Smooth muscle cell (in vitro differentiated cells): ENCODE data around the gene C5orf15. TPM values are rescaled to one million over a fixed set of nuclear protein-coding genes. Genes with fewer than 3 reads are reported as not detected.

Experiments used
- DNase-seq: peaks from one replicate; lab custom pipeline; 2025; ENCODE audit not compliant: unreplicated experiment; lab: John Stamatoyannopoulos, UW
- H2AFZ ChIP-seq: fragments of 200-600 bp; sonication (generic); 2 replicates; pipeline ENCODE4 v1.6.0; 2016; ENCODE audit warnings: antibody characterized with exemption, low read depth, mild to moderate bottlenecking
- H3F3A ChIP-seq: fragments of 200-600 bp; sonication (generic); 2 replicates; pipeline ENCODE4 v1.6.0; 2017; ENCODE audit warnings: antibody characterized with exemption, low read depth
- H3K27ac ChIP-seq: fragments of 200-600 bp; sonication (generic); 2 replicates; pipeline ENCODE4 v1.5.1; 2016; ENCODE audit warnings: low read depth, mild to moderate bottlenecking
- H3K27me3 ChIP-seq: fragments of 200-600 bp; sonication (generic); 2 replicates; pipeline ENCODE4 v1.6.1; 2016; ENCODE audit warnings: low read depth, mild to moderate bottlenecking
- H3K36me3 ChIP-seq: fragments of 200-600 bp; sonication (generic); 2 replicates; pipeline ENCODE4 v1.5.1; 2016; ENCODE audit warnings: low read depth
- H3K4me1 ChIP-seq: fragments of 200-600 bp; sonication (generic); 2 replicates; pipeline ENCODE4 v1.5.1; 2016; ENCODE audit warnings: low read depth
- H3K4me2 ChIP-seq: fragments of 200-600 bp; sonication (generic); 2 replicates; pipeline ENCODE4 v1.6.0; 2016; ENCODE audit warnings: mild to moderate bottlenecking
- H3K4me3 ChIP-seq: fragments of 200-600 bp; sonication (generic); 2 replicates; pipeline ENCODE4 v1.5.1; 2016; ENCODE audit warnings: mild to moderate bottlenecking
- H3K79me2 ChIP-seq: fragments of 200-600 bp; sonication (generic); 2 replicates; pipeline ENCODE4 v1.6.0; 2016; ENCODE audit warnings: low read depth, mild to moderate bottlenecking
- H3K9ac ChIP-seq: fragments of 200-600 bp; sonication (generic); 2 replicates; pipeline ENCODE4 v1.6.0; 2016; ENCODE audit warnings: low read depth
- H3K9me3 ChIP-seq: fragments of 200-600 bp; sonication (generic); replicated peaks from 2 replicates; pipeline ENCODE4 v1.5.1; 2016; ENCODE audit warnings: low read depth
- H4K20me1 ChIP-seq: fragments of 200-600 bp; sonication (generic); 2 replicates; pipeline ENCODE4 v1.6.0; 2016; ENCODE audit warnings: low read depth
- WGBS: methylation state at CpG from one replicate; pipeline ENCODE4 v1.1.7; 2016; ENCODE audit warnings: low lambda C conversion rate; 5-methylcytosine and 5-hydroxymethylcytosine counted together
- polyA plus RNA-seq: library from polyadenylated mRNA; unstranded; fragments of >200 nt; fragmentation: Nextera tagmentation; extraction: Ambion mirVana; gene quantifications from 2 replicates; pipeline ENCODE4 v1.2.1, GENCODE V29; 2016
- total RNA-seq: library from RNA; depleted of rRNA; stranded (reverse); fragments of >200 nt; gene quantifications from 2 replicates; pipeline ENCODE4 v1.2.3, GENCODE V29; 2014
- TF ChIP-seq, protein P1 (sequence below): fragments of 200-600 bp; sonication (generic); IDR thresholded peaks from 2 replicates; pipeline ENCODE4 v1.5.1; 2017; ENCODE audit warnings: borderline replicate concordance, mild to moderate bottlenecking, antibody characterized with exemption; ENCODE audit not compliant: insufficient read depth, poor library complexity, severe bottlenecking

The C5orf15 gene
- 128 and 169 TPM in 2 replicates for total RNA-seq
- polyA plus RNA-seq: 64.9 and 66.1 TPM in 2 replicates

DNA sequence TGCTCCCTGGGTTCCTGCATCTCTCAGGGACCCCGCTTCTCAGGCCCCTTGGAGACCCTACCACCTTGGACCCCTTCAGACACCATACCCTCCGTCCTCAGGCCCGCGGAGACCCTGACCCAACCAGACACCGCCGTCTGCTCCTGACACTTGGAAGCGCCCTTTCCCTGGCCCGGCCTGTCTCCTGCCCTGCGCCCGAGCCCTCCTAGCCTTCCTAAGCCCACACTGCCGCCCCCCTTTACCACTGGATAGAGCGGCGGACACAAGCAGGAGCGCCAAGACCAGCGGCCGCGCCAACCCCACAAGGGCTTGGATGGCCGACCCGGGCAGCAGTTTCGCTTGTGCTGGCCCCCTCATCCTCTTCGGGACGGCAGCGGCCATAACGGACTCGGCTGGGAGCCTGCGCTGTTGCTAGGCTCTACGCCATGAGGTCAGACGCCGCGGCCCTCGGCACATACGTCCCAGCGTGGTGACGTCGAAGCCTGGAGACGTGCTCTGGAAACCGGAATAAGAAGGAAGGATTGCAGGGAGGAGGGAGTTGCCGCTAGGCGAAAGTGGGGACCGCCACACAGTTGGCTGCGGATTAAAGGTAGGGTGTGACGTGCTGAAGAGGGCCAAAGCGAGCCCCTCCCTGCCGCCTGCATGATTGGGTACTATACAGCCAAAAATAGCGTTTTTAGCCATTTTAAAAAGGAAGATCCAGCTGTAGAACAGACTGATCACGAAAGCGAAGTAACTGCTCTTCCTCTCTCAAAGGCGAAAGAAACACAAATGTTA is at the start of gene C5orf15:
TSS of gene C5orf15 (minus strand) at position 422 of the 777 bp plus-strand sequence. CDS start at position 381, 41 bp downstream.
- peaks cover 7% of the 10 kb centered on the region for H3K36me3 ChIP-seq
- H3K4me1 ChIP-seq: peaks cover 6% of the 10 kb centered on the region
- peak within 1 kb of the TSS; percentile 94 for H2AFZ ChIP-seq
- H3K4me2 ChIP-seq: peak within 1 kb of the TSS; percentile 97
- H3K9me3 ChIP-seq: no peaks in the 10 kb centered on the region
- H3F3A ChIP-seq: peaks cover 29% of the 10 kb centered on the region
- DNase-seq: peak; percentile 64
- TF ChIP-seq, protein P1, sequence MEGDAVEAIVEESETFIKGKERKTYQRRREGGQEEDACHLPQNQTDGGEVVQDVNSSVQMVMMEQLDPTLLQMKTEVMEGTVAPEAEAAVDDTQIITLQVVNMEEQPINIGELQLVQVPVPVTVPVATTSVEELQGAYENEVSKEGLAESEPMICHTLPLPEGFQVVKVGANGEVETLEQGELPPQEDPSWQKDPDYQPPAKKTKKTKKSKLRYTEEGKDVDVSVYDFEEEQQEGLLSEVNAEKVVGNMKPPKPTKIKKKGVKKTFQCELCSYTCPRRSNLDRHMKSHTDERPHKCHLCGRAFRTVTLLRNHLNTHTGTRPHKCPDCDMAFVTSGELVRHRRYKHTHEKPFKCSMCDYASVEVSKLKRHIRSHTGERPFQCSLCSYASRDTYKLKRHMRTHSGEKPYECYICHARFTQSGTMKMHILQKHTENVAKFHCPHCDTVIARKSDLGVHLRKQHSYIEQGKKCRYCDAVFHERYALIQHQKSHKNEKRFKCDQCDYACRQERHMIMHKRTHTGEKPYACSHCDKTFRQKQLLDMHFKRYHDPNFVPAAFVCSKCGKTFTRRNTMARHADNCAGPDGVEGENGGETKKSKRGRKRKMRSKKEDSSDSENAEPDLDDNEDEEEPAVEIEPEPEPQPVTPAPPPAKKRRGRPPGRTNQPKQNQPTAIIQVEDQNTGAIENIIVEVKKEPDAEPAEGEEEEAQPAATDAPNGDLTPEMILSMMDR: no peak
- H3K27ac ChIP-seq: peak within 1 kb of the TSS; percentile 95
- peak within 1 kb of the TSS; percentile 96 for H3K4me3 ChIP-seq
- WGBS: 2% methylated on average over 48 of the region's 48 CpGs
- H3K27me3 ChIP-seq: no peaks in the 10 kb centered on the region
- peaks cover 50% of the 10 kb centered on the region for H3K79me2 ChIP-seq
- H4K20me1 ChIP-seq: peaks cover 3% of the 10 kb centered on the region
- H3K9ac ChIP-seq: peak within 1 kb of the TSS; percentile 96

DNA sequence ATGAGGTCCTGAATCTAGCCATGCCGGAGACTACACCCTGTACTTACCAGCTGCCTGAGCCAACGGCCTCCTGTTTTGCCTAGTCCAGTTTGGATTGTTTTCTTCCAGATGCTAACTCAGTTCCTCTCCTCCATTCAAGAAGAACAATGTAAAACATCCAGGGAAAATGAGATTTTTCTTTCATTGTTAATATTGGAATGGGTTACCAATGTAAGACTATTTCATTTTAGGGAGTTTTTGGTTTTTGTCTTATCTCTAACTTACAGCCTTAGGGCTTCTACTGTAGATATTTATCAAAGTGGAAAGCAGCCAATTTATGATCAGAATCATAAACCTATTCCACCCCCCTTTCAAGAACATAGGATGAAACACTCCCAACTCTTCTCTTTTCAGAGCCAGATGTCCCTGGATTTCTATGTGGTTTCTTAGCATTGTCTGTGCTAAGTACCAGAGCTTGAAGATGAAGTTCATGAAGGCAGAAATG is 39.9 kb upstream of the C5orf15 start:
- H2AFZ ChIP-seq: no peak overlapping the region
- H3K27me3 ChIP-seq: no peaks in the 10 kb centered on the region
- no peak overlapping the region for H3K4me3 ChIP-seq
- DNase-seq: no peak
- TF ChIP-seq, protein P1: no peak
- no peak overlapping the region for H3K27ac ChIP-seq
- H3K36me3 ChIP-seq: no peaks in the 10 kb centered on the region
- WGBS: 87% methylated on average over 2 of the region's 2 CpGs
- H3K9me3 ChIP-seq: no peaks in the 10 kb centered on the region
- peaks cover 7% of the 10 kb centered on the region for H4K20me1 ChIP-seq
- no peak overlapping the region for H3K9ac ChIP-seq
- no peak overlapping the region for H3K4me2 ChIP-seq
- H3K4me1 ChIP-seq: peaks cover 14% of the 10 kb centered on the region
- H3F3A ChIP-seq: no peaks in the 10 kb centered on the region
- peaks cover 8% of the 10 kb centered on the region for H3K79me2 ChIP-seq

DNA sequence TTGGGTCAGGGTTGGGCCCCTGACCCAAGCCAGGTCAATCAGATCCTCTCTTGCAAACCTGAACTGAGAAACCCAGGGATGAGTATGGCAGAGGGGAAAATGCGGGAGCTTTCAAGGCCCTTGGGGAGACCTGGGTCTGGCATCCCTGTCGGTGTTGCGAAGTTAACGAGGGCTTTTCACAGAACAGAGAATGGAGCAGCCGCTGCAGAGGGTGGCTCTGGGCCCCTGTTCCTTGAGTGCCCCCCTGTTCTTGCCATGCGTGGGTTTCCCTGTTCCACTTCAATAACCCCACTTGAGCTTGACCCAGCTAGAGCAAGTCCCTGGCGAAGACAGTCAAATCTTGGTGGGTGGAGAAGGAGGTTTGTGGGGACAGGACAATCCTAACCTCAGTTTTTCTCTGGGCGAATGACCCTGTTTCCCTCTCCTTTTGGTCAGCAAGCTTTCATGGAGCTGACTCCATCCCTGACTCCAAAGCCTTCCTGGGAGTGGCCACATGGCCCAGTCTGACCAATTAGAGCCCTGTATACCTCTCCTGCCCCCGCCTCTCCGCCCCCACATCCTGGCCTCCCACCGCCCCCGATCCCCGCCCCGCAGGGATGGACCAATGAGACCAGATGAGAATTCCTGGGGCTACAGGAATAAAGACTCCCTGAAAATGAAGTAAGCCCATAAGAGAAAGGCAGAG is 39.3 kb upstream of the C5orf15 start:
- Histone ChIP-seq H3K4me3 (no peak overlapping the region), H3K79me2 (peaks cover 14% of the 10 kb centered on the region), H3K36me3 (no peaks in the 10 kb centered on the region), H3K27ac (no peak overlapping the region), H3K9ac (no peak overlapping the region), H3K4me1 (peaks cover 20% of the 10 kb centered on the region), H4K20me1 (peaks cover 13% of the 10 kb centered on the region), H3K27me3 (no peaks in the 10 kb centered on the region), H3K4me2 (no peak overlapping the region), H3F3A (no peaks in the 10 kb centered on the region), H2AFZ (no peak overlapping the region), H3K9me3 (no peaks in the 10 kb centered on the region)
- TF ChIP-seq, protein P1: no peak
- DNase-seq: no peak
- 72% methylated on average over 14 of the region's 14 CpGs for WGBS
